ENCODE results near the gene ETV3. TPM values are rescaled to one million over a fixed set of nuclear protein-coding genes. Genes with fewer than 3 reads are reported as not detected.
"Not testable (repeated sequence)": the region's sequence is repeated elsewhere in the genome, so short reads cannot be mapped to it uniquely, and the experiment has no call there.

ETV3 gene
- 10 to 100 TPM; 11.8 to 31.7 TPM for total RNA-seq

DNA sequence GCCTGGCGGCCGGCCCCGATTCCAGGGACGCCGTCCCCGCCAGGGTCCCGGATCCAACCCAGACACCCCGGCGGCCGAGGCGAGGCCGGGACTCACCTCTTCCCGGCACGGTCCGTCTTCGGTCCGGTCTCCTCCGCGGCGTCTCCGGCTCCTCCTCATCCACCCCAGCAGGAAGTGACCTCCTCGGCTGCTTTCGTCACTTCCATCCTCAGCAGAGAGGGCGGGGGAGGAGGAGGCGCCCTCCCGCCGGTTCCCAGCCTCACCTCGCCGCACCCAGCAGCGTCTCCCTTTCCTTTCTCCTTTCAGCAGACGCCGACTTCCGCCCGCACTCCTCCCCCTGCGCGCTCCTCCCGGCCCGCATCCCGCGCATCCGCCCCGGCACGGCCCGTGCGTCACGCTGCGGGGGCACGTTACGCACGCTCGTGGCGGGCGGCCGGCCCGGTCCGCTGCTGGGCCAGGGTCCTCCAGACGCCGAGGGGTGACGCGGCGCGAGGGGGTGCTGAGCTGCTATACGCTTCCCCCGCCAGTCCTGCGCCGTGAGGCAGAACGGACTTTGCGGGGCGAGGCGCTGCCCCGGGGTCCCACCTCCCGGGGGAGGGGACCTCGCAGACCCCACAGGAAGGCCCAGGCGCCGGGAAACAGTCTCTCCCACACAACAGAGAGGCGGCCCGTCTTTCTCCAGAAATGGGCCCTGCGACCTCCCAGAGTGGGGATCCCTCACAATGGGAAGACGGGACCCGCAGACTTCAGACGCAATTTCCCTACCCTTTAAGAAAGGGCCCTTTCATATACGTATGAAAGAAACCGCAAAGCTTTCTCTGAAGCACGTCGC, at the start of gene ETV3:
ETV3 (minus strand) TSS at position 176 of the 832 bp plus-strand sequence. CDS start 2,043 bp downstream, outside the sequence.
- ATAC-seq (ENCODE audit: insufficient number of reproducible peaks, low FRiP score, low read depth) (peak; percentile 95), DNase-seq (ENCODE audit: low spot score) (peak; percentile 72)
- TF ChIP-seq, protein P1, sequence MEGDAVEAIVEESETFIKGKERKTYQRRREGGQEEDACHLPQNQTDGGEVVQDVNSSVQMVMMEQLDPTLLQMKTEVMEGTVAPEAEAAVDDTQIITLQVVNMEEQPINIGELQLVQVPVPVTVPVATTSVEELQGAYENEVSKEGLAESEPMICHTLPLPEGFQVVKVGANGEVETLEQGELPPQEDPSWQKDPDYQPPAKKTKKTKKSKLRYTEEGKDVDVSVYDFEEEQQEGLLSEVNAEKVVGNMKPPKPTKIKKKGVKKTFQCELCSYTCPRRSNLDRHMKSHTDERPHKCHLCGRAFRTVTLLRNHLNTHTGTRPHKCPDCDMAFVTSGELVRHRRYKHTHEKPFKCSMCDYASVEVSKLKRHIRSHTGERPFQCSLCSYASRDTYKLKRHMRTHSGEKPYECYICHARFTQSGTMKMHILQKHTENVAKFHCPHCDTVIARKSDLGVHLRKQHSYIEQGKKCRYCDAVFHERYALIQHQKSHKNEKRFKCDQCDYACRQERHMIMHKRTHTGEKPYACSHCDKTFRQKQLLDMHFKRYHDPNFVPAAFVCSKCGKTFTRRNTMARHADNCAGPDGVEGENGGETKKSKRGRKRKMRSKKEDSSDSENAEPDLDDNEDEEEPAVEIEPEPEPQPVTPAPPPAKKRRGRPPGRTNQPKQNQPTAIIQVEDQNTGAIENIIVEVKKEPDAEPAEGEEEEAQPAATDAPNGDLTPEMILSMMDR (IDR thresholded peaks at IDR 0.05), result no peak
- H3K9me3 ChIP-seq, result no peaks in the 10 kb centered on the region
- H3K4me1 ChIP-seq (ENCODE audit: control insufficient read depth in 1 of 2, low read depth in 2 of 2), result peaks cover 21 to 26% of the 10 kb centered on the region in 2 donors
- peak within 1 kb of the TSS; percentile 93 to 98 for H3K27ac ChIP-seq
- H3K4me3 ChIP-seq, result peak within 1 kb of the TSS; percentile 87
- H3K27me3 ChIP-seq (replicated peaks; ENCODE audit: insufficient read depth), result no peaks in the 10 kb centered on the region
- peaks cover 21% of the 10 kb centered on the region for H3K36me3 ChIP-seq

DNA sequence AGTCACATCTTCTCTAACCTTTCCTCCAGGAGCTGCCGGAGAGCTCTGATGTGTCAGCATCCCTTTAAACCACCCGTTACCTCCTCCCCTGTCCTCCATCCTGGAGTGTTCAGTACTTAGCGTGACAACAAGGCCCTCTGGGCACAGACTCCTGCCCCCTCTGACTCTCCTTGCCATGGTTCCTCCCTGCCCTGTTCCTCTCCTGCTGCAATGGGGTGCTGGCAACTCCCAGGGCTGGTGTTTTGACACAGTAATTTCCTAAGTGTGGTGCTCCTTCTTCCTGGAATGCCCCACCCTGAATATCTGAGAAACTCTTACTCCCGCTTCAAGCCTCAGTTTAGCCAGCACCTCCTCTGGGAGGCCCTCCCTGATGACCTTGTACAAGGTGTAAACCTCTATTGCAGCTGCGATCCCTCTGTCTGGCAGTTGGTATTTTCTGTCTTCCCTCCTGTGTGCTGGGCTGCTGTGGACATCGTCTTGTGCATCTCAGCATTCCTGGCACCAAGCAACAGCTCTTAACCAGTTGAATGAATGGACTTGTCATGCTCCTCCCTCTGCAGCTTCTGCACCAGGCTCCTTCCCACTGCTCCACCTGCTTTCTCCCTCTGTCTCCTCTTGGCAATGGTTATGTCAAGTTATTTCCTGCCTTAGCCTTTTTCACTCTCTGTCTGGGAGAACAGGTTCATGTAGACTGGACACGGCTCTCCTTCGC, 48.2 kb upstream of the ETV3 start:
- H3K4me1 ChIP-seq (ENCODE audit: control insufficient read depth in 1 of 2, low read depth in 2 of 2), result no peaks in the 10 kb centered on the region
- no peak for ATAC-seq (ENCODE audit: insufficient number of reproducible peaks, low FRiP score, low read depth)
- H3K27ac ChIP-seq, result no peak overlapping the region
- no peaks in the 10 kb centered on the region for H3K9me3 ChIP-seq
- H3K4me3 ChIP-seq, result no peak overlapping the region
- no peaks in the 10 kb centered on the region for H3K27me3 ChIP-seq (replicated peaks; ENCODE audit: insufficient read depth)
- DNase-seq (ENCODE audit: low spot score), result no peak
- TF ChIP-seq, protein P1 (IDR thresholded peaks at IDR 0.05), result no peak
- no peaks in the 10 kb centered on the region for H3K36me3 ChIP-seq

DNA sequence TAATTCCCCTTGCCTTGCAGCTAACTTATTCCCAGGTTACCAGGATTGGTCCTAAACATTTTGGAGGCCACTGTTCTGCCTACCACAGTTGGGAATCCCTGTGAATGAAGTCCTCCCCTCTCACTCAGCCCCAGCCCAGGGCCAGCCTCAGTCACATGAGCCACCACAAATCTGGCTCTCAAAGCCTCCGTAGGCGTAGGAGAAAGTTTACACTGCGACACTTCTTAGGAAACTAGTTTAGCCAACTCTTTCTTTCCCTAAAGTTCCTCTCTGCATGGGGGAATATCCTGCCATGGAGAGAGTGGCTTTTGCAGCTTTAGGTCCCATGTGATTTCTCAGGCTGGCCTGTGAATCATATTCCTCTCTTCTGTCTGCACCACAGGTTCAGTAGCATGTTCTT, 45.7 kb upstream of the ETV3 start:
- DNase-seq (ENCODE audit: low spot score) (no peak), ATAC-seq (ENCODE audit: insufficient number of reproducible peaks, low FRiP score, low read depth) (no peak)
- no peaks in the 10 kb centered on the region for H3K36me3 ChIP-seq
- TF ChIP-seq, protein P1 (IDR thresholded peaks at IDR 0.05), result no peak
- no peak overlapping the region for H3K4me3 ChIP-seq
- H3K27ac ChIP-seq, result no peak overlapping the region
- no peaks in the 10 kb centered on the region for H3K4me1 ChIP-seq (ENCODE audit: control insufficient read depth in 1 of 2, low read depth in 2 of 2)
- no peaks in the 10 kb centered on the region for H3K27me3 ChIP-seq (replicated peaks; ENCODE audit: insufficient read depth)
- H3K9me3 ChIP-seq, result no peaks in the 10 kb centered on the region

DNA sequence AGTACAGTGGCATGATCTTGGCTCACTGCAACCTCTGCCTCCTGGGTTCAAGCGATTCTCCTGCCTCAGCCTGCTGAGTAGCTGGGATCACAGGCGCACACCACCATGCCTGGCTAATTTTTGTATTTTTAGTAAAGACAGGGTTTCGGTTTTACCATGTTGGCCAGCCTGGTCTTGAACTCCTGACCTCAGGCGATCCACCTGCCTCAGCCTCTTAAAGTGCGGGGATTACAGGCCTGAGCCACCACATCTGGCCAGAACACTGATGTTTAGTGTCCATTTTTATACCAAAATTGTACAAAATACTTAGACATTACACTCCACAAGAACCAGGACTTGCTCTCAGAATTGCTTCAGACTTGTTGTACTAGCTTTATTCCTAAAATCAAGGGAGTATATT, 44.2 kb upstream of the ETV3 start:
- DNase-seq (ENCODE audit: low spot score); H3K27me3 ChIP-seq (replicated peaks; ENCODE audit: insufficient read depth); ATAC-seq (ENCODE audit: insufficient number of reproducible peaks, low FRiP score, low read depth); H3K27ac ChIP-seq; H3K4me3 ChIP-seq; H3K36me3 ChIP-seq; H3K9me3 ChIP-seq; H3K4me1 ChIP-seq (ENCODE audit: control insufficient read depth in 1 of 2, low read depth in 2 of 2): not testable (repeated sequence)

DNA sequence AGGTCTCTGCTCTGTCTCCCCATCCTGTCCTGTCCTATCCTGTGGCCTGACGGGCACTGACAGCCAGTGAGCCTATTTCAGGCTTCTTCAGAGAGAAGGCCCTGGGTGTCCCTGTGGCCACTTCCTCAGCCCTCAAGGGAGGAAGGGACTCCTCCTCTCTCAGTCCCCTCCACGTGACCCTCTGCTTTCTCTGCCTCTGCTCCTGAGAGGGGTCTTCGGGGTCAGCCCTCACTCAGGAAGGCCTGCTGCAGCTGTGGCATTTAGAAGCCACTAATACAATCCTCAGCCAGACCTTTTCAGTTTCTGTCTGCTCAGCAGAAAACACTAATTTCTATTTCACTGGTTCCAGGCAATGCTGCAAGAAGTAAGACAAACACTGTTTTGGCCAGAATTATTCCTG, 43.6 kb upstream of the ETV3 start:
- no peak overlapping the region for H3K27ac ChIP-seq
- no peak for DNase-seq (ENCODE audit: low spot score)
- H3K4me3 ChIP-seq, result no peak overlapping the region
- no peaks in the 10 kb centered on the region for H3K36me3 ChIP-seq
- ATAC-seq (ENCODE audit: insufficient number of reproducible peaks, low FRiP score, low read depth), result no peak
- no peaks in the 10 kb centered on the region for H3K9me3 ChIP-seq
- TF ChIP-seq, protein P1 (IDR thresholded peaks at IDR 0.05), result no peak
- H3K4me1 ChIP-seq (ENCODE audit: control insufficient read depth in 1 of 2, low read depth in 2 of 2), result no peaks in the 10 kb centered on the region
- H3K27me3 ChIP-seq (replicated peaks; ENCODE audit: insufficient read depth), result no peaks in the 10 kb centered on the region
